HEK293T (cell line): ENCODE measurements around the gene TGFBR2.

ENCODE experiments used
- ARNT ChIP-seq: fragments of 450-650 bp; IDR thresholded peaks from 2 replicates; pipeline ENCODE4 v1.6.1; 2017; ENCODE audit warnings: mild to moderate bottlenecking
- BHLHE40 ChIP-seq: fragments of 450-650 bp; IDR thresholded peaks from 2 replicates; pipeline ENCODE4 v1.6.1; 2016; ENCODE audit warnings: mild to moderate bottlenecking, moderate library complexity, borderline replicate concordance
- CTBP1 ChIP-seq: fragments of 450-650 bp; IDR thresholded peaks from 2 replicates; pipeline ENCODE4 v1.6.1; 2016; ENCODE audit warnings: borderline replicate concordance
- ELF4 ChIP-seq: fragments of 450-650 bp; IDR thresholded peaks from 2 replicates; pipeline ENCODE4 v1.6.1; 2017; ENCODE audit warnings: antibody characterized with exemption
- FOXA1 ChIP-seq: fragments of 450-650 bp; IDR thresholded peaks from 2 replicates; pipeline ENCODE4 v1.6.1; 2016; ENCODE audit warnings: mild to moderate bottlenecking
- FOXM1 ChIP-seq: fragments of 450-650 bp; IDR thresholded peaks from 2 replicates; pipeline ENCODE4 v1.6.1; 2017; ENCODE audit warnings: mild to moderate bottlenecking, borderline replicate concordance
- HDGF ChIP-seq: fragments of 450-650 bp; IDR thresholded peaks from 2 replicates; pipeline ENCODE4 v1.6.1; 2017; ENCODE audit warnings: antibody characterized with exemption, borderline replicate concordance
- L3MBTL2 ChIP-seq: fragments of 450-650 bp; conservative IDR thresholded peaks from 2 replicates; pipeline ENCODE4 v1.6.1; 2016; ENCODE audit warnings: mild to moderate bottlenecking
- NFRKB ChIP-seq: fragments of 450-650 bp; IDR thresholded peaks from 2 replicates; pipeline ENCODE4 v1.6.1; 2016; ENCODE audit warnings: mild to moderate bottlenecking, moderate library complexity
- PKNOX1 ChIP-seq: fragments of 450-650 bp; IDR thresholded peaks from 2 replicates; pipeline ENCODE4 v1.6.1; 2016
- SP1 ChIP-seq: fragments of 450-650 bp; IDR thresholded peaks from 2 replicates; pipeline ENCODE4 v1.6.1; 2017
- SUZ12 ChIP-seq: fragments of 450-650 bp; IDR thresholded peaks from 2 replicates; pipeline ENCODE4 v1.6.1; 2016; ENCODE audit warnings: mild to moderate bottlenecking
- TARDBP ChIP-seq: fragments of 450-650 bp; IDR thresholded peaks from 2 replicates; pipeline ENCODE4 v1.6.1; 2016
- ZNF384 ChIP-seq: fragments of 450-650 bp; IDR thresholded peaks from 2 replicates; pipeline ENCODE4 v1.6.1; 2016

GRCh38 chr3:30643763-30644462 is 37.5 kb downstream of the TGFBR2 start:
- TF ChIP-seq BHLHE40: no peak
- TF ChIP-seq FOXM1: no peak
- no peak for TF ChIP-seq ARNT
- no peak for TF ChIP-seq L3MBTL2
- no peak for TF ChIP-seq ELF4
- no peak for TF ChIP-seq CTBP1
- no peak for TF ChIP-seq SUZ12
- TF ChIP-seq PKNOX1: no peak
- TF ChIP-seq ZNF384: no peak
- TF ChIP-seq NFRKB: no peak
- no peak for TF ChIP-seq TARDBP
- no peak for TF ChIP-seq SP1
- no peak for TF ChIP-seq FOXA1
- TF ChIP-seq HDGF: no peak
